Brain microvascular endothelial cell (primary cell): Measurements from ENCODE around the gene RARA.

Experiments used
- DNase-seq: peaks from one replicate; pipeline ENCODE4 v3.0.0-alpha.2; 2020
- H3K27ac ChIP-seq: fragments of 250-450 bp; sonication (Bioruptor Pico); 2 replicates; pipeline ENCODE4 v1.5.1; 2020; ENCODE audit warnings: mild to moderate bottlenecking, moderate library complexity
- H3K27me3 ChIP-seq: fragments of 250-450 bp; sonication (Bioruptor Pico); replicated peaks from 2 replicates; pipeline ENCODE4 v1.5.1; 2020; ENCODE audit warnings: mild to moderate bottlenecking
- H3K36me3 ChIP-seq: fragments of 250-450 bp; sonication (Bioruptor Pico); replicated peaks from 2 replicates; pipeline ENCODE4 v1.5.1; 2020; ENCODE audit warnings: mild to moderate bottlenecking
- H3K4me3 ChIP-seq: 2 replicates; pipeline ENCODE4 v1.5.1; 2011; ENCODE audit warnings: low read depth, mild to moderate bottlenecking, control low read depth, low read length, moderate library complexity
- CTCF ChIP-seq: IDR thresholded peaks from 2 replicates; pipeline ENCODE4 v1.5.1; 2011; ENCODE audit warnings: low read depth, mild to moderate bottlenecking, moderate library complexity, low read length, control low read depth, inconsistent platforms; ENCODE audit errors: missing control alignments
- in situ Hi-C: cut with HindIII; loops from 2 replicates; pipeline ENCODE4 v1.10.0; 2017; ENCODE audit warnings: low sequenced_read_pairs, low pct_ligation_motif_present

The RARA gene

DNA sequence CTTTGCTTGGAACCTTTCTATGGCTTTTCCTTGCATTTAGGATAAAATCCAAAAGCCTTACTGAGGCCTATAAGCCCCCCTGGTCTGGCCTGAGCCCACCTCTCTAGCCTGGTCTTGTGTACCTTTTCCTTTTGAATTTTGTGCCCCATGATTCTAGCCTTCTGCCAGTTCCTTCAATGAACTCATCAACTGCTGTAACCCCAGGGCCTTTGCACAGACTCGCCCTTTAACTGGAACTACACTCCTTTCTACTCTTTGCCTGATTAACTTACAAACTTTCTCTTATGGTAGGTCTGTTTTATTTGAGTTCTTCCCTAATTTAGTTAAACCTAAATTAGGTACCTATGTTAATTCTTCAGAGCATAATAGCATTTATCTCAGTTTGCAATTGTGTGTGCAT, 31.3 kb downstream of the RARA start:
- no peak for TF ChIP-seq CTCF
- DNase-seq = no peak
- Histone ChIP-seq H3K27me3 (no peaks in the 10 kb centered on the region), H3K36me3 (no peaks in the 10 kb centered on the region), H3K27ac (no peak overlapping the region), H3K4me3 (no peak overlapping the region)
- in situ Hi-C loops = no loop called here

DNA sequence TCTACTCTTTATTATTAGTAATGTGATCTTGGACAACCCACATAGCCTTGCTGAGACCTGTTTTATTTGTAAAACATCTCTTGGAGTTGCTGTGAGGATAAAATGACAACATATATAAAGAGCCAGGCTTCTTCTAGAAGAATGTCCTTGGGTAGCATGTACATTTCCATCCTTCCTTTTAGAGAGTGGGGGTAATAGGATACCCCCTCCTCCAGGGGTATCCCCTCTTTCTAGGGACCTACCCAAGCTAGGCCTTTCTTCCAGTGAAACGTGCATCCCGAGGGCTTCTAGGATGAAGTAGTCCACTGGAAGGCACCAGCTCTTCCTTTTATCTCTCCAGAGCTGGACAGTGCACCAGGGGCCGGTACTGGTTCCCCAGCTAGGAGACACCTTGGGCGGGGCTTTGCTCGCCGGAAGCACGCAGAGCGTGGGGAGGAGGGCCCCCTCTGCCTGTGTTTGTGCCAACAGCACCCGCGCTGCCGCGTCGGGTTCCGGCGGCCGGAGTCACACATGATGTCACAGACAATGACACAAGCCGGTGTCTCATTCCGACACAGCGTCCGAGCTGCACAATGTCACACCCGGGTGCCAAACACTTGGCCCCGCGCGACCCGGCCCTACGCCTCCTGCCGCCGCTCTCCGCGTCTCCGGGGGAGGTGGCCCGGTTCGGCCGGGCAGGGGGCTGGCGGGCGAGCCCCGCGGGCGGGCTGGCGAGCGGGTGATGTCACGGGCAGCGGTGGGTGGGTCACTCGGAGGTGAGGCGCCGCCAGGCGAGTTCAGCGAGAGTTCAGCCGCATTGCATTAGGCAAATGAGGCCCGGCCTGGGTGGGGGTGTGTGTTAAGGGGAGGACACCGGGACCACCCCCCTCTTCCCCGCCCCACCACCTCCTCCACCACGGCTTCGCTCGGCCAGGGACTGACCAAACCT, 32.2 kb downstream of the RARA start:
- TF ChIP-seq CTCF = peak; percentile 21
- Histone ChIP-seq H3K27me3 (no peaks in the 10 kb centered on the region), H3K36me3 (no peaks in the 10 kb centered on the region), H3K4me3 (peak overlapping the region; percentile 81), H3K27ac (peak overlapping the region; percentile 96)
- peak; percentile 84 for DNase-seq
- in situ Hi-C loops = no loop called here

GRCh38 chr17:40341808-40342503, 33.0 kb downstream of the RARA start:
- no peak for TF ChIP-seq CTCF
- Histone ChIP-seq H3K4me3 (peak overlapping the region; percentile 81), H3K36me3 (no peaks in the 10 kb centered on the region), H3K27me3 (no peaks in the 10 kb centered on the region), H3K27ac (peak overlapping the region; percentile 96)
- in situ Hi-C loops = no loop called here
- peak; percentile 66 for DNase-seq

GRCh38 chr17:40342504-40343218, 33.7 kb downstream of the RARA start:
- TF ChIP-seq CTCF = peak; percentile 1
- no peak for DNase-seq
- H3K4me3 ChIP-seq = peak overlapping the region; percentile 81
- no peaks in the 10 kb centered on the region for H3K27me3 ChIP-seq
- no peaks in the 10 kb centered on the region for H3K36me3 ChIP-seq
- peak overlapping the region; percentile 96 for H3K27ac ChIP-seq
- in situ Hi-C loops = no loop called here

GRCh38 chr17:40343219-40344119, 34.5 kb downstream of the RARA start:
- Histone ChIP-seq H3K36me3 (peaks cover 3% of the 10 kb centered on the region), H3K4me3 (peak overlapping the region; percentile 81), H3K27ac (peak overlapping the region; percentile 96), H3K27me3 (no peaks in the 10 kb centered on the region)
- no peak for DNase-seq
- in situ Hi-C loops = no loop called here
- no peak for TF ChIP-seq CTCF
